ENCODE data around the gene KCNN3.

DNA sequence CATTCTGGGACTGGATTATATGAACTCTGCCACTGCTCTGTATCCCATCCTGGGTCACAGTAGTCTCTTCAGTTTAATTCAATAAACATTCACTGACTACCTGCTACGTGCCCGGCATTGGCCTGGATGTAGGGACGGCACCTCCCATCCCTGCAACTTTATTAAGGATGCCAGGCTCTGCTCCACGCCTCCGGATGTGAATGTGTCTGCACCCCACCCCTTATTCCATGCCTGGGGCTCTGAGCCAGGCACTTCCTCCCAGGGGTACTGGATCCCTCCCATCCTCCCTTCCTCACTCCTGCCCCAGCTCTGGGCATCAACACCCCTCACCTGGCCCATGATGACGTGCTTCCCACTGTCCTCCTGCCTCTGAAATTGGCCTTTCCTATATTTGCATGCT is 53.7 kb downstream of the KCNN3 start:
- TF ChIP-seq TAF1 (IDR thresholded peaks at IDR 0.05; ENCODE audit: borderline replicate concordance, insufficient read depth, low read length): no peak
- TF ChIP-seq POLR2AphosphoS5 (IDR thresholded peaks at IDR 0.05; ENCODE audit: low read depth, low read length): no peak
- no peak for TF ChIP-seq SIN3A (IDR thresholded peaks at IDR 0.05; ENCODE audit: borderline replicate concordance, insufficient read depth, low read length)
- TF ChIP-seq, protein P1, sequence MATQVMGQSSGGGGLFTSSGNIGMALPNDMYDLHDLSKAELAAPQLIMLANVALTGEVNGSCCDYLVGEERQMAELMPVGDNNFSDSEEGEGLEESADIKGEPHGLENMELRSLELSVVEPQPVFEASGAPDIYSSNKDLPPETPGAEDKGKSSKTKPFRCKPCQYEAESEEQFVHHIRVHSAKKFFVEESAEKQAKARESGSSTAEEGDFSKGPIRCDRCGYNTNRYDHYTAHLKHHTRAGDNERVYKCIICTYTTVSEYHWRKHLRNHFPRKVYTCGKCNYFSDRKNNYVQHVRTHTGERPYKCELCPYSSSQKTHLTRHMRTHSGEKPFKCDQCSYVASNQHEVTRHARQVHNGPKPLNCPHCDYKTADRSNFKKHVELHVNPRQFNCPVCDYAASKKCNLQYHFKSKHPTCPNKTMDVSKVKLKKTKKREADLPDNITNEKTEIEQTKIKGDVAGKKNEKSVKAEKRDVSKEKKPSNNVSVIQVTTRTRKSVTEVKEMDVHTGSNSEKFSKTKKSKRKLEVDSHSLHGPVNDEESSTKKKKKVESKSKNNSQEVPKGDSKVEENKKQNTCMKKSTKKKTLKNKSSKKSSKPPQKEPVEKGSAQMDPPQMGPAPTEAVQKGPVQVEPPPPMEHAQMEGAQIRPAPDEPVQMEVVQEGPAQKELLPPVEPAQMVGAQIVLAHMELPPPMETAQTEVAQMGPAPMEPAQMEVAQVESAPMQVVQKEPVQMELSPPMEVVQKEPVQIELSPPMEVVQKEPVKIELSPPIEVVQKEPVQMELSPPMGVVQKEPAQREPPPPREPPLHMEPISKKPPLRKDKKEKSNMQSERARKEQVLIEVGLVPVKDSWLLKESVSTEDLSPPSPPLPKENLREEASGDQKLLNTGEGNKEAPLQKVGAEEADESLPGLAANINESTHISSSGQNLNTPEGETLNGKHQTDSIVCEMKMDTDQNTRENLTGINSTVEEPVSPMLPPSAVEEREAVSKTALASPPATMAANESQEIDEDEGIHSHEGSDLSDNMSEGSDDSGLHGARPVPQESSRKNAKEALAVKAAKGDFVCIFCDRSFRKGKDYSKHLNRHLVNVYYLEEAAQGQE (IDR thresholded peaks at IDR 0.05; ENCODE audit: insufficient read depth in 1 of 2, low read depth in 2 of 2, low read length in 2 of 2): no peak
- TF ChIP-seq FOXP2 (optimal IDR thresholded peaks at IDR 0.05; ENCODE audit: borderline replicate concordance, extremely low read depth, extremely low read length, insufficient read depth): no peak

Data from PFSK-1 (cell line).